Left renal pelvis (tissue), 4 donors: ENCODE results near the gene WRAP73. TPM values are rescaled to one million over a fixed set of nuclear protein-coding genes. Genes with fewer than 3 reads are reported as not detected.

Experiments used
- DNase-seq, 4 donors: peaks; one replicate each; pipeline ENCODE4 v3.0.0-alpha.2; 2013; ENCODE audit warnings: low read depth in 4 of 4, low spot score in 3 of 4
- polyA plus RNA-seq, 4 donors: library from polyadenylated mRNA; unstranded; fragments of 120-200 nt; gene quantifications; one replicate each; pipeline ENCODE4 v1.2.1, GENCODE V29; 2013; ENCODE audit not compliant: insufficient read length in 4 of 4

The WRAP73 gene
- polyA plus RNA-seq, 4 donors, result 13.2 to 23.2 (median 18.1) TPM

GRCh38 chr1:3581296-3582036 is 68.4 kb downstream of the WRAP73 start:
- no peak for DNase-seq

Other genes starting within 250 kb of the WRAP73 start
- gene ARHGEF16, start 195.4 kb downstream of the WRAP73 start, polyA plus RNA-seq, result 10 to 100 TPM in 3 of 4 donors, under 1 TPM in 1; 0.53 to 23.1 (median 15.4) TPM
- gene MEGF6, start 38.6 kb downstream of the WRAP73 start, polyA plus RNA-seq, result 10 to 100 TPM in 2 of 4 donors, 1 to 10 TPM in 2; 8.1 to 26.3 (median 14.0) TPM
- gene TPRG1L, start 25.1 kb downstream of the WRAP73 start, polyA plus RNA-seq, result 10 to 100 TPM; 35.9 to 45.0 (median 40.6) TPM
- gene TP73, start 2.4 kb upstream of the WRAP73 start, polyA plus RNA-seq, result under 1 TPM; 0.47 to 0.97 (median 0.74) TPM
- gene CCDC27, start 102.3 kb upstream of the WRAP73 start, polyA plus RNA-seq, result under 1 TPM; 0.07 to 0.27 (median 0.19) TPM
- 10 to 100 TPM in 1 of 4 donors, 1 to 10 TPM in 3; 5.3 to 22.8 (median 8.8) TPM for gene SMIM1, start 122.6 kb upstream of the WRAP73 start, polyA plus RNA-seq
- 10 to 100 TPM; 53.6 to 77.5 (median 62.1) TPM for gene LRRC47, start 146.4 kb upstream of the WRAP73 start, polyA plus RNA-seq
- 10 to 100 TPM; 30.2 to 43.3 (median 37.7) TPM for gene CEP104, start 207.1 kb upstream of the WRAP73 start, polyA plus RNA-seq
- 10 to 100 TPM in 1 of 4 donors, 1 to 10 TPM in 3; 5.2 to 11.2 (median 7.0) TPM for gene DFFB, start 207.4 kb upstream of the WRAP73 start, polyA plus RNA-seq